ENCODE results near the gene CASP7. TPM values are rescaled to one million over a fixed set of nuclear protein-coding genes. Genes with fewer than 3 reads are reported as not detected.

CASP7 gene
- total RNA-seq, 2 donors from 2014 or later, result 9.9 to 18.5 TPM

GRCh38 chr10:113735913-113736312 lies 56.2 kb downstream of the CASP7 start:
- peak in 1 of 2 donors; percentile 10 for DNase-seq
- H3K9me3 Mint-ChIP-seq, result no peaks in the 10 kb centered on the region
- no peak overlapping the region for H3K27ac Mint-ChIP-seq
- H3K36me3 Mint-ChIP-seq (ENCODE audit: insufficient read depth in 2 of 2), result no peaks in the 10 kb centered on the region
- H3K4me3 Mint-ChIP-seq, result no peak overlapping the region
- ATAC-seq (replicated peaks in 1 of 2), result peak; percentile 36 to 79
- H3K27me3 Mint-ChIP-seq (ENCODE audit: low read depth), result no peaks in the 10 kb centered on the region
- H3K4me1 Mint-ChIP-seq (ENCODE audit: low read depth), result no peaks in the 10 kb centered on the region

DNA sequence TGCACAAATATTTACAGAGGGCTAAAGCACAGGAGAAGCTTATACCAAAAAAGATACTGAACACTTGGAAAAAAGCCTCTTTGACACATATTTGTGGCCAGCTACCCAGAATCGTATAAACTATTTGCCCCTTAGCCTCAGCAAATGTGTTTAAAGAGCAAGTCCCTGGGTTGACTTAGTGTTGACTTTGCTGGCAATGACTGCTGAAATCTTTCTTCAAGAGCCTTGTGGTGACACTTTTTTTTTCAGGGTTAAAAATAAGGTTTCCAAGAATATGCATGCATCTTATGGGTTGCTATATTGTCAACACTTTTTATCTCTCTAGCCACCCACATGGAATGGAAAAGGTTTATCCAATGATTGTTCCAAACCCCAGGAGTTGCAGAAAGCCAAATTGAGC lies 56.9 kb downstream of the CASP7 start:
- no peak for DNase-seq
- H3K36me3 Mint-ChIP-seq (ENCODE audit: insufficient read depth in 2 of 2), result no peaks in the 10 kb centered on the region
- no peaks in the 10 kb centered on the region for H3K27me3 Mint-ChIP-seq (ENCODE audit: low read depth)
- no peak overlapping the region for H3K27ac Mint-ChIP-seq
- ATAC-seq (replicated peaks in 1 of 2), result no peak
- H3K4me1 Mint-ChIP-seq (ENCODE audit: low read depth), result no peaks in the 10 kb centered on the region
- no peak overlapping the region for H3K4me3 Mint-ChIP-seq
- H3K9me3 Mint-ChIP-seq, result no peaks in the 10 kb centered on the region

GRCh38 chr10:113739031-113739430 lies 59.3 kb downstream of the CASP7 start:
- no peak for DNase-seq
- no peak overlapping the region for H3K4me3 Mint-ChIP-seq
- peaks cover 13% of the 10 kb centered on the region for H3K27me3 Mint-ChIP-seq (ENCODE audit: low read depth)
- peaks cover 0 to 1% of the 10 kb centered on the region in 2 donors for H3K9me3 Mint-ChIP-seq
- no peaks in the 10 kb centered on the region for H3K36me3 Mint-ChIP-seq (ENCODE audit: insufficient read depth in 2 of 2)
- no peak overlapping the region for H3K27ac Mint-ChIP-seq
- H3K4me1 Mint-ChIP-seq (ENCODE audit: low read depth), result no peaks in the 10 kb centered on the region
- no peak for ATAC-seq (replicated peaks in 1 of 2)

- Mint-ChIP-seq H3K4me1 (ENCODE audit: low read depth) (no peaks in the 10 kb centered on the region), H3K27ac (no peak overlapping the region), H3K4me3 (no peak overlapping the region), H3K9me3 (peaks cover 0 to 2% of the 10 kb centered on the region in 2 donors), H3K27me3 (ENCODE audit: low read depth) (peaks cover 19% of the 10 kb centered on the region), H3K36me3 (ENCODE audit: insufficient read depth in 2 of 2) (no peaks in the 10 kb centered on the region)
- DNase-seq (no peak), ATAC-seq (replicated peaks in 1 of 2) (no peak)
Observed at GRCh38 chr10:113739577-113739976, 59.9 kb downstream of the CASP7 start.

- H3K36me3 Mint-ChIP-seq (ENCODE audit: insufficient read depth in 2 of 2), result no peaks in the 10 kb centered on the region
- H3K27ac Mint-ChIP-seq, result no peak overlapping the region
- H3K27me3 Mint-ChIP-seq (ENCODE audit: low read depth), result peaks cover 25% of the 10 kb centered on the region
- no peak overlapping the region for H3K4me3 Mint-ChIP-seq
- ATAC-seq (replicated peaks in 1 of 2), result no peak
- H3K9me3 Mint-ChIP-seq, result peaks cover 2% of the 10 kb centered on the region in 2 donors
- DNase-seq, result no peak
- no peaks in the 10 kb centered on the region for H3K4me1 Mint-ChIP-seq (ENCODE audit: low read depth)
Observed at GRCh38 chr10:113740850-113741249, 61.1 kb downstream of the CASP7 start.

DNA sequence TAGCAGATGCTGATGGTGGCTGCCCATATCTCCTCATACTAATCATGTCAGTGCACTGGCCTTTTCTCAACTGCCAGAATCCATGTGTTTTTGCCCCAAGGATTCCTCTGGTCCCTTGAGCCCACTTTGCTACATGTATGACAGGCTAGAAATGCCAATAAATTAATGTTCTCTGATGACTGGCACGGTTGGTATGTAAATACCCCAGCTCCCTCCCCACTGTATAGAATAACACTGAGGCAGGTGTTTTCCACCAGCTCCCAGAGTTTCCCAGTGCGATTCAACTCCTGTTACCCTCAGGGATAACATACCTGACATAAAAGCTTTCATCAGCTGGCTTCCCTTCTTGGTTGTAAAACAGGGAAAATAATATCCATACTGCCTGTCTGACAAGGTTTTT lies 62.8 kb downstream of the CASP7 start:
- peaks cover 29% of the 10 kb centered on the region for H3K27me3 Mint-ChIP-seq (ENCODE audit: low read depth)
- no peaks in the 10 kb centered on the region for H3K36me3 Mint-ChIP-seq (ENCODE audit: insufficient read depth in 2 of 2)
- H3K9me3 Mint-ChIP-seq, result peaks cover 2% of the 10 kb centered on the region in 2 donors
- H3K27ac Mint-ChIP-seq, result no peak overlapping the region
- H3K4me1 Mint-ChIP-seq (ENCODE audit: low read depth), result no peaks in the 10 kb centered on the region
- ATAC-seq (replicated peaks in 1 of 2) (no peak), DNase-seq (no peak)
- H3K4me3 Mint-ChIP-seq, result no peak overlapping the region

DNA sequence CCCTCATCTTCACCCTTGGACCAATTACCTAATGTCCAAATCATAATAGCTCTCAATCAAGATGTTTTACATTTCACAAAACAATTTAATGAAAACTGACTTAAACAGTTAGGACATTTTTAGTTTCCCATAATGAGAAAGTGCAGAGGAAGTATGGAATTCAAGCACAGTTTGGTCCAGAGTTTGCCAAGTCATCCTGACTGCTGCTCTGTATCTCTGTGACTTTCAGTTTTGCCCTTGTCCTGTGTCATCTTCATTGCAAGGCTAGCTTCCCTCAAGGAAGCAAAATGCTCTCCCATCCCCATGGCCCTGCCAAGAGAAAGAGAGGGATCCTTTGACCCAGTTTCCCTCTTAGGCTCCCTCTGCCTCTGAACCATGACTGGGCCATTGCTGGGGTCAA lies 63.9 kb downstream of the CASP7 start:
- H3K27me3 Mint-ChIP-seq (ENCODE audit: low read depth), result peaks cover 29% of the 10 kb centered on the region
- DNase-seq (no peak), ATAC-seq (replicated peaks in 1 of 2) (no peak)
- no peak overlapping the region for H3K4me3 Mint-ChIP-seq
- no peaks in the 10 kb centered on the region for H3K4me1 Mint-ChIP-seq (ENCODE audit: low read depth)
- no peak overlapping the region for H3K27ac Mint-ChIP-seq
- no peaks in the 10 kb centered on the region for H3K36me3 Mint-ChIP-seq (ENCODE audit: insufficient read depth in 2 of 2)
- H3K9me3 Mint-ChIP-seq, result peaks cover 2% of the 10 kb centered on the region in 2 donors

- no peaks in the 10 kb centered on the region for H3K4me1 Mint-ChIP-seq (ENCODE audit: low read depth)
- H3K4me3 Mint-ChIP-seq, result no peak overlapping the region
- no peaks in the 10 kb centered on the region for H3K36me3 Mint-ChIP-seq (ENCODE audit: insufficient read depth in 2 of 2)
- ATAC-seq (replicated peaks in 1 of 2), result no peak
- H3K27ac Mint-ChIP-seq, result no peak overlapping the region
- peaks cover 29% of the 10 kb centered on the region for H3K27me3 Mint-ChIP-seq (ENCODE audit: low read depth)
- H3K9me3 Mint-ChIP-seq, result peaks cover 2% of the 10 kb centered on the region in 2 donors
- no peak for DNase-seq
Observed at GRCh38 chr10:113745374-113745773, 65.7 kb downstream of the CASP7 start.

GRCh38 chr10:113746217-113746957 lies 66.7 kb downstream of the CASP7 start:
- Mint-ChIP-seq H3K4me1 (ENCODE audit: low read depth) (no peaks in the 10 kb centered on the region), H3K4me3 (no peak overlapping the region), H3K27ac (no peak overlapping the region), H3K9me3 (peaks cover 2% of the 10 kb centered on the region in 2 donors), H3K36me3 (ENCODE audit: insufficient read depth in 2 of 2) (no peaks in the 10 kb centered on the region), H3K27me3 (ENCODE audit: low read depth) (peaks cover 29% of the 10 kb centered on the region)
- no peak for DNase-seq
- no peak for ATAC-seq (replicated peaks in 1 of 2)

DNA sequence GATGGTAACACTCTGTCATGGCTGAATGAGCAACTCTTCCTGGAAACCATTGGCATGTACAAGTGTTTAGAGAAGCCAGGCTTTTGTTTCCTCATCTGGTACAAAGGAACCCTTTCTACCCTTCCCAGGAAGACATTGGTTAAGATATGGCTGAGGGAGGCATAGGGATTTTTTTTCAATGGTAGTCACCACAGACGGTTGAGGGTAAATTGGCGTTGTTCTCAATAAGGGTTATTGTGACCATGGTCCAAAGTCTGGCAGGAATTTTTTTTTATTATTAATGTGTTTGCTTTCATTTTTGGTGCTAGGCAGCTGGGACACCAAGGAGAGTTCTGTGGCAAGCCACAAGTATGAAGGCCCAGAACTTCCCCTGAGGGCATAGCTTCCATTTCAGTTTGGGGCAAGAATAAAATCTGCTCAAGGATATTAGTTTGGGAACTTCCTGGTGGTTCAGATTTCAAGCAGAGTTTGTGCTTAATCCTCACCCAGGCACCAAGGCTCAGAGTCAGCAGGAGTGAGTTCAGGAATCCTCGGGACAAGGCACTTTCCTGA lies 71.5 kb downstream of the CASP7 start, which contains the start of gene PLEKHS1:
TSS of gene PLEKHS1 (plus strand) at position 502 of the 552 bp plus-strand sequence. CDS start 3,596 bp downstream, outside the sequence.
- H3K4me3 Mint-ChIP-seq, result no peak within 1 kb of the TSS
- H3K27me3 Mint-ChIP-seq (ENCODE audit: low read depth), result peaks cover 11% of the 10 kb centered on the region
- no peaks in the 10 kb centered on the region for H3K4me1 Mint-ChIP-seq (ENCODE audit: low read depth)

GRCh38 chr10:113752553-113752952 lies 72.8 kb downstream of the CASP7 start:
- Mint-ChIP-seq H3K36me3 (ENCODE audit: insufficient read depth in 2 of 2) (no peaks in the 10 kb centered on the region), H3K4me1 (ENCODE audit: low read depth) (no peaks in the 10 kb centered on the region), H3K27me3 (ENCODE audit: low read depth) (peaks cover 10% of the 10 kb centered on the region), H3K9me3 (no peaks in the 10 kb centered on the region), H3K27ac (no peak overlapping the region), H3K4me3 (no peak overlapping the region)
- DNase-seq, result no peak
- ATAC-seq (replicated peaks in 1 of 2), result no peak

More for the DNA sequence above, 71.5 kb downstream of the CASP7 start, which contains the start of gene PLEKHS1:
- ATAC-seq (replicated peaks in 1 of 2), result no peak
- H3K36me3 Mint-ChIP-seq (ENCODE audit: insufficient read depth in 2 of 2), result no peaks in the 10 kb centered on the region
- H3K9me3 Mint-ChIP-seq, result no peaks in the 10 kb centered on the region
- no peak for DNase-seq
- no peak within 1 kb of the TSS for H3K27ac Mint-ChIP-seq

- DNase-seq (no peak), ATAC-seq (replicated peaks in 1 of 2) (no peak)
- Mint-ChIP-seq H3K27me3 (ENCODE audit: low read depth) (peaks cover 10% of the 10 kb centered on the region), H3K36me3 (ENCODE audit: insufficient read depth in 2 of 2) (no peaks in the 10 kb centered on the region), H3K4me3 (no peak overlapping the region), H3K9me3 (no peaks in the 10 kb centered on the region), H3K4me1 (ENCODE audit: low read depth) (no peaks in the 10 kb centered on the region), H3K27ac (no peak overlapping the region)
Observed at GRCh38 chr10:113753020-113753692, 73.4 kb downstream of the CASP7 start.

DNA sequence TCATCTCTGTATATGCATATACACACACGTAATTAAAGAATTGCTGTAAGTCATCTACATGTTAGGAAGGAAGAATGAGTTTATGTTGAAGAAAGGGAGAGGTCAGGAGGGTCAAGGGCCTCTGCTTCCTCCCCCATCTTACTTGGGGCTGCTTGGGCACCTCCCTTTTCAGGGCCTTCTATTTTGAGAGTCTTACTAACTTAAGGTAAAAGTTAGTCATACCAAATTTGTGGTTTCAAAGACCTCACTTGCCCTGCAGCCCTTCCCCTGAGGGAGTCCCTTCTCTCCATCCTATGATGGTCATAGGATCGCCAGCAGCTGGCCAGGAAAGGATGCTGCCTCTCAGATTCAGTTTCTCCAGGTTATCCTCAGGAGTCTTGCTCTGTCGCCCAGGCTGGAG lies 74.4 kb downstream of the CASP7 start:
- no peak for DNase-seq
- H3K27ac Mint-ChIP-seq, result no peak overlapping the region

More for the DNA sequence above, 74.4 kb downstream of the CASP7 start:
- no peak for ATAC-seq (replicated peaks in 1 of 2)
- Mint-ChIP-seq H3K36me3 (ENCODE audit: insufficient read depth in 2 of 2) (no peaks in the 10 kb centered on the region), H3K4me3 (no peak overlapping the region), H3K4me1 (ENCODE audit: low read depth) (no peaks in the 10 kb centered on the region), H3K9me3 (no peaks in the 10 kb centered on the region), H3K27me3 (ENCODE audit: low read depth) (peaks cover 10% of the 10 kb centered on the region)
